Stimulated activated CD4-positive, alpha-beta T cell treated with anti-CD3 and anti-CD28 coated beads, TNF-alpha, amount 100 ng/mL, for 4 hours (primary cell): ENCODE measurements around the gene SLAMF1.
"Not testable (repeated sequence)": the region's sequence is repeated elsewhere in the genome, so short reads cannot be mapped to it uniquely, and the experiment has no call there.

ENCODE experiments used
- DNase-seq, 3 experiments: peaks; one replicate each; pipeline ENCODE4 v3.0.0-alpha.2; 2020; ENCODE audit warnings: low read depth in 3 of 3

The SLAMF1 gene

GRCh38 chr1:160646711-160647328 is at the start of gene SLAMF1:
Gene SLAMF1 (minus strand): TSS chr1:160647044. CDS start chr1:160646945, 99 bp downstream.
- no peak for DNase-seq

DNA sequence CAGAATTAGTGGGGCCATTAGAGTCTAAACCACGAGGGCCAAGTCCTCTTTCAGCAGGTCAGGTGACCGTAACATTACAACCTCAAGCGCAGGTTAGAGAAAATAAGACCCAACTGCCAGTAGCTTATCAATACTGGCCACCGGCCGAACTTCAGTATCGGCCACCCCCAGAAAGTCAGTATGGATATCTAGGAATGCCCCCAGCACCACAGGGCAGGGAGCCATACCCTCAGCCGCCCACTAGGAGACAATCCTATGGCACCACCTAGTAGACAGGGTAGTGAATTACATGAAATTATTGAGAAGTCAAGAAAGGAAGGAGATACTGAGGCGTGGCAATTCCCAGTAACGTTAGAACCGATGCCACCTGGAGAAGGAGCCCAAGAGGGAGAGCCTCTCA is 45.5 kb upstream of the SLAMF1 start:
- not testable (repeated sequence) for DNase-seq

GRCh38 chr1:160685266-160685665 is 38.4 kb upstream of the SLAMF1 start:
- no peak for DNase-seq

- DNase-seq = no peak
Observed at GRCh38 chr1:160682983-160683865, 36.4 kb upstream of the SLAMF1 start.

DNA sequence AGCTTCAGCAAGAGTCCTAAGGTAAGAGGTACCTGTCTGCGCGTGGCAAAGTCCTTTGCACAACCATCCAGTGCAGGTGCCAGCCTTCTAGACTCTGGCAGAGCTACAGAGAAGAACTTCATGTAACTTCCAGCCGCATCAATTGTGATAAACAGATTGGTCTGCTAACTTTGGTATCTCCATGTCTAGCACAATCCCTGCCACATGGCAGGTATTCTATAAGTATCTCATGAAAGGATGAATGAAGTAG is 35.0 kb upstream of the SLAMF1 start:
- no peak for DNase-seq

DNA sequence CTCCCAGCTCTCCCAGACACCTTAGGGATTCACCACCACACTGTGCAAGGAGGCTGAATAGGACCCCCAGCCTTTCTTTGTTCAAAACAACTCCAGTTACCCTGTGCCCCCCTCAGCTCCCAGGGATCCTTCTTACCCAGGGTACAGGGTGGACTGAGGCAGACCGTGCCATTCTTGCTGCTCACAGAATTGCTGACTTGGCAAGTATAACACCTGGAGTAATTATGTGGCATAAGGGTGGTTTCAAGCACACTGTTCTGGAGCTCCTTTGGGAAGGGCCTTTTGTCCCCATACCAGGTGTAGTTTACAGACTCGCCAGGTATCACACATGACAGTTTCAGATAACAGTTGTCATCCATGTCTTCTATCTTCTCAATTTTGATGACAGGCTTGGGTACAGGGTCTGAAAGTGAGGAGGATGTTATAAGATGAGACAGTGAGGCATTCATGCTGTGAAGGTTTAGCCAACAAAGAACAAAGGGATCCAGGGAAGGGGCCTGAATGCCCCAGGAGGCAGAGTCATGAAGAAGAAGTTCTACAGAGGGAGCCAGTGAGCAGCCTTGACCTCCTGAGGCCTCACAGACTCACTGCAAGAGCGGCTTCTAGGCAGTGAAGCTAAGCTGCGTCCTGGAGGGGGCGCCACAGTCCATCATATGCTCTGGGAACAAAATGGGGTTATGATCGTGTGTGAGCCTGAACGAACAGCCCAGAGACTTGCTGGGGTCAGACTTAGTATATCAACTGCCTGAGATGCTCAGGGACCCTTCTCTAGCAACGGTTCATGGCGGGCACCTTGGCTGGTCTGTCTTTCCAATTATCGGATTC is 34.4 kb upstream of the SLAMF1 start:
- peak; percentile 71 to 81 (median 73) for DNase-seq

DNA sequence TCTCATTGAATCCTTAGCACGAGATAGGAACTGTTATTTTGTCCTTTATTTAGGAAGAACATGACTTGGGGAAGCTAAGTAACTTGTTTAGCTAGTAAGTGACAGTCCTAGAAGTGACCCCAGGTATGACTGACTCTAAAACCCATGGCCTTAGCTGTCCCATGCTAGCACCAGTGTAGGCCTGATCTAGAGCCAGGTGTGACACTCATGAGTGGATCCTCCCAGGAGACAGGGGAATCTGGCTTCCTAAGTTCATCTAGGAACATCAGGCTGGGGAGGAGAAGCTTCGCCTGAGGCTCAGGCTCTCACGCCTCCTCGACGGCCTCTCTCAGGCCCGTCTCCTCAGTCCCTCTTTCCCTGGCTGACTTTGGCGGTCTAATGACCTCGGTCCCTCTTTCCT is 33.6 kb upstream of the SLAMF1 start:
- no peak for DNase-seq

- DNase-seq = no peak
Observed at GRCh38 chr1:160679893-160680292, 33.0 kb upstream of the SLAMF1 start.

- DNase-seq = no peak
Observed at GRCh38 chr1:160676869-160677597, 30.2 kb upstream of the SLAMF1 start.

- DNase-seq = peak; percentile 48 to 56 (median 50)
Observed at GRCh38 chr1:160675641-160676410, 29.0 kb upstream of the SLAMF1 start.

DNA sequence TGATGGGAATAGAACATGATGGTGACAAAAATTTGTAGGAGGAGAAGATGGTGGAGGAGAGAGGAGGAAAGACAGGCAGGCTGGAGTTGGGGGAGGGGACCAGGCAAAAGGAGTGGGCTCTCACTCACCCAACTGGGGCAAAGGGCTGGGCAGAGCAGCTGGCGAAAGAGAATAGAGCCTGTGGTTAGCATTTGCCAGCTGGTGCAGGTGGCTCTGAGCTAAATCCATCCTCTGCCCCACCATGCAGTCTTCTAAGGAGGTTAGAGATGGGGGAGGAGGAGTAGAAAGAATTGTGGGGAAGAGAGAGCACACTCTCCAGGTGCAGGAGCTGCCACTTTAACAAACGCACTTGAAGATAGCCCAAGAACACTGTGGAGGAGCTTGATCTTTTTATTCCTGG is 27.6 kb upstream of the SLAMF1 start:
- DNase-seq = no peak

- DNase-seq = no peak
Observed at GRCh38 chr1:160672789-160673695, 26.2 kb upstream of the SLAMF1 start.

DNA sequence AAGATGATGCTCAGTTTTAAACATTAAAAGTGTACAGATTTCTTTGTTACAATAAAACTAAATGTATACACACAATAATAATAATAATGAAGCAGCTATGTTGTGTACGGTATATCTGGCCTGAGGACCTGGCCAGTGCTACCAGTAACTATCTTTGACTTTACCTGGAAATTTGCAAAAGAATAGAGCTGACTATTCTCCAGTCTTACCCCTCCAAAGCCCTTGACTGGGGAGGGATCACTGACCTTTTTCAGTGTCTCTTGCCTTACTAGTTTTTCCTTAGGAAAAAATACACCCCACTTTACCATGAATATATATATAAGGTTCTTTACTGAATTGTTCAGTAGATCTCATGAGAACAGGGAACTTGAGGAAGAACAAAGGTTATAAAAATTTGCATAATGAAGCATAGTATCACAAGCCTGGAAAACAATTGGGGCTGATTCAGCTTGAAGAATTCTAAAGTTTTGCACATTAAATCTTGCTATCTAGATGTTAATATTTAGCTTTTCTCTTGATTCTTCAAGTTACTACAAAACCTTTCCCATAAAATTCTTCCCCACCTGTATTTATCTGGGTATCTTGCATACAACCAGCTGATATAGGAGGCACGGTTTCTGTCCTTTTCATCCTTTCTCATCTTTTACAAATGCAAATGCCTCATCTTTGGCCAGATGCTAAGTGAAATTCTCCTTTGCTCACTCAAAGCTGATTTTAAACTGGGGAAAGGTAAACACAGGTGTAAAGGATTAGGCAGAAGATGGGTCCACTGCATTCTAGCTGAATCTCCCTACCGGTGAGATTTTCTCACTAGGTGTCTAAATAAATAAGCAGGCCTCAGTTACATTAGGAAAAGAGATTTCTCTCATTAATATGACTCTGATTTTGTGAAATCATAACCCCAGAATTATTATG is 25.0 kb upstream of the SLAMF1 start:
- DNase-seq = no peak

- no peak for DNase-seq
Observed at GRCh38 chr1:160670701-160671100, 23.9 kb upstream of the SLAMF1 start.

DNA sequence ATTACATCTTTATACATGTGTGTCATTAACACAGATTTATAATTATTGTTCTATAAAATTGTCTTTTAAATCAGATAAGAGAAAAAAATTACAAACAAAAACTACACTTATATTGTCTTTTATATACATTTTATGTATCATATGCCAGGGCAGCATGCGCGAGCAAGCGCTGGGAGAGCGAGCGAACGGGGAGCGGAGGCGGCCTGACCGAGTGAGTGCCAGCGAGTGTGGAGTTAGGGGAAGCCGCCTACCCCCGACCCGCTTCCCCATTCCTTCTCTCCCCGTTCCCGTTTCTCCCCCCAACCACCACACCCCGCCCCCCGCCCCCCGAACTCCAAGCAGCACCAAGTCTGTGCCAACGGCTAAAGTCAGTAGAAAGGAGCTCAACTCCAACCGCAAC is 23.0 kb upstream of the SLAMF1 start:
- DNase-seq = no peak

- no peak for DNase-seq
Observed at GRCh38 chr1:160669276-160669675, 22.4 kb upstream of the SLAMF1 start.

GRCh38 chr1:160667896-160668295 is 21.1 kb upstream of the SLAMF1 start:
- no peak for DNase-seq

- DNase-seq = no peak
Observed at GRCh38 chr1:160666079-160666442, 19.2 kb upstream of the SLAMF1 start.
